ENCODE measurements around the gene TFIP11.

- TF ChIP-seq CTCF (IDR thresholded peaks at IDR 0.05 in 2 of 3, conservative IDR thresholded peaks at IDR 0.05 in 1 of 3; ENCODE audit: control insufficient read depth in 2 of 3, extremely low read depth in 1 of 3, insufficient read depth in 1 of 3, low read depth in 3 of 3, low read length in 3 of 3) (no peak), KDM1A (IDR thresholded peaks at IDR 0.05; ENCODE audit: borderline replicate concordance) (no peak), JUNB (IDR thresholded peaks at IDR 0.05) (no peak), RFX5 (IDR thresholded peaks at IDR 0.05; ENCODE audit: low read depth, low read length) (no peak), POLR2A (IDR thresholded peaks at IDR 0.05; ENCODE audit: low read depth, low read length) (no peak), HDAC6 (IDR thresholded peaks at IDR 0.05; ENCODE audit: unreplicated experiment) (no peak), CBX5 (IDR thresholded peaks at IDR 0.05; ENCODE audit: low read depth) (no peak)
Observed at GRCh38 chr22:26545385-26545784, 33.1 kb upstream of the TFIP11 start.

Measured in GM12878 (cell line).